ENCODE measurements around the gene MEGF8.

DNA sequence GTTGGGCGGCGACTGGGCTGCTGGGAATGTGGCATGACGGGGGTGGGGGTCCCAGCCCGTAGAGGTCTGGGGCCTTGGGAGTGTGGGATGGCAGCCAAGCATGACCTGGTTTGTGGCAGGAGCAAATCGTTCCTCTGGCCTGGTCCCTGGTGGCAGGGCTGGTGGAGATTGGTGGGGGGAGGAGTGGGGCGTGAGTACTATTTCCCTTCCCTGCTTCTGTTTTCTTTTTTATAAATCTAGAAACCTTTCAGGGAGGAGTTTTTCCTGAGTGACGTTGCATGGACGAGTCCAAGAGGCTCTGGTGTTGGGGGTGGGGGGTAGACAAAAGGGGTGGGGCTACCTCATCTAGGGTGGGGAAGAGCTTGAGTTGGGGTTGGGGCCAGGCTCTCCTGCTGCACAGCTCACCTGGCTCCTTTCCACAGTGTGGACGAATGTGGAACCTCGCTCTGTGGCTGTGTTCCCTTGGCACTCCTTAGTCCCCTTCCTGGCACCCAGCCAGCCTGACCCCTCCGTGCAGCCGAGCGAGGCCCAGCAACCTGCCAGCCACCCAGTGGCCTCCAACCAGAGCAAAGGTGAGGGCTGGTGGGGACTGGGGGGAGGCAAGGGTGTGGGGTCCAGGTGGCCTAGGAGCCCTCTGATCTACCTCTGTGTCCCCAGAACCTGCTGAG is 39.0 kb upstream of the MEGF8 start:
- peak in 2 of 3 donors; percentile 2 to 45 for TF ChIP-seq POLR2A (IDR thresholded peaks at IDR 0.05)
- TF ChIP-seq, protein P1, sequence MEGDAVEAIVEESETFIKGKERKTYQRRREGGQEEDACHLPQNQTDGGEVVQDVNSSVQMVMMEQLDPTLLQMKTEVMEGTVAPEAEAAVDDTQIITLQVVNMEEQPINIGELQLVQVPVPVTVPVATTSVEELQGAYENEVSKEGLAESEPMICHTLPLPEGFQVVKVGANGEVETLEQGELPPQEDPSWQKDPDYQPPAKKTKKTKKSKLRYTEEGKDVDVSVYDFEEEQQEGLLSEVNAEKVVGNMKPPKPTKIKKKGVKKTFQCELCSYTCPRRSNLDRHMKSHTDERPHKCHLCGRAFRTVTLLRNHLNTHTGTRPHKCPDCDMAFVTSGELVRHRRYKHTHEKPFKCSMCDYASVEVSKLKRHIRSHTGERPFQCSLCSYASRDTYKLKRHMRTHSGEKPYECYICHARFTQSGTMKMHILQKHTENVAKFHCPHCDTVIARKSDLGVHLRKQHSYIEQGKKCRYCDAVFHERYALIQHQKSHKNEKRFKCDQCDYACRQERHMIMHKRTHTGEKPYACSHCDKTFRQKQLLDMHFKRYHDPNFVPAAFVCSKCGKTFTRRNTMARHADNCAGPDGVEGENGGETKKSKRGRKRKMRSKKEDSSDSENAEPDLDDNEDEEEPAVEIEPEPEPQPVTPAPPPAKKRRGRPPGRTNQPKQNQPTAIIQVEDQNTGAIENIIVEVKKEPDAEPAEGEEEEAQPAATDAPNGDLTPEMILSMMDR (IDR thresholded peaks at IDR 0.05): peak in 1 of 7 experiments; percentile 10
